Liver (tissue), 3 donors: ENCODE measurements around the gene LRCH3.

Experiments
- JUND ChIP-seq, 2 donors: IDR thresholded peaks; 2 replicates each; pipeline ENCODE4 v1.6.1; 2016; ENCODE audit warnings: antibody characterized with exemption in 2 of 2
- TF ChIP-seq, protein P1 (sequence below): fragments of 150-350 bp; IDR thresholded peaks from 2 replicates; pipeline ENCODE4 v1.5.1; 2017; ENCODE audit warnings: improper control_type of control experiment, low read depth, low read length; ENCODE audit not compliant: missing input control
- donor health status: healthy.
- donor health status: healthy.

DNA sequence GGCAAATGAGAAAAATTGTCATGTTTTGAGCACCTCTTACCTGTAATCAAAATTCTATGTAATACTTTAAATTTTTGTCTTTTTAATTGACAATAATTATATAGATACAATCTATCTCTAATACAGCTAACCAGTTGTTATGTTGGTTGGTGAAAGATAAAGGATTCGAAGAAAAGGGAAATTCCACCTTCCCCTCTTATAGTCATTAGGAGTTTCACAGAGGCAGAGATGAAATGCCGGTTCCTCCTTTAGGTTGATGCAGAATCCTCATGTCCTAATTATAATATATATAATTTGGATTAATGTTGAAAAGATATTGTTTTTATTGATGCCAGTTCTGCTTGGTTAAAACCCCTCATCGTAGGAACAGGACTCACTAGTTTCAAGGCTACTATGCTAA, 67.1 kb downstream of the LRCH3 start:
- TF ChIP-seq JUND (IDR thresholded peaks at IDR 0.05) = no peak
- TF ChIP-seq, protein P1, sequence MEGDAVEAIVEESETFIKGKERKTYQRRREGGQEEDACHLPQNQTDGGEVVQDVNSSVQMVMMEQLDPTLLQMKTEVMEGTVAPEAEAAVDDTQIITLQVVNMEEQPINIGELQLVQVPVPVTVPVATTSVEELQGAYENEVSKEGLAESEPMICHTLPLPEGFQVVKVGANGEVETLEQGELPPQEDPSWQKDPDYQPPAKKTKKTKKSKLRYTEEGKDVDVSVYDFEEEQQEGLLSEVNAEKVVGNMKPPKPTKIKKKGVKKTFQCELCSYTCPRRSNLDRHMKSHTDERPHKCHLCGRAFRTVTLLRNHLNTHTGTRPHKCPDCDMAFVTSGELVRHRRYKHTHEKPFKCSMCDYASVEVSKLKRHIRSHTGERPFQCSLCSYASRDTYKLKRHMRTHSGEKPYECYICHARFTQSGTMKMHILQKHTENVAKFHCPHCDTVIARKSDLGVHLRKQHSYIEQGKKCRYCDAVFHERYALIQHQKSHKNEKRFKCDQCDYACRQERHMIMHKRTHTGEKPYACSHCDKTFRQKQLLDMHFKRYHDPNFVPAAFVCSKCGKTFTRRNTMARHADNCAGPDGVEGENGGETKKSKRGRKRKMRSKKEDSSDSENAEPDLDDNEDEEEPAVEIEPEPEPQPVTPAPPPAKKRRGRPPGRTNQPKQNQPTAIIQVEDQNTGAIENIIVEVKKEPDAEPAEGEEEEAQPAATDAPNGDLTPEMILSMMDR = no peak
